GM12878 (cell line): ENCODE data around the gene EXOC3L4. TPM values are rescaled to one million over a fixed set of nuclear protein-coding genes. Genes with fewer than 3 reads are reported as not detected.

ENCODE experiments used
- ATF3 ChIP-seq: IDR thresholded peaks from 2 replicates; pipeline ENCODE4 v1.6.1; 2011; ENCODE audit warnings: low read depth, mild to moderate bottlenecking, low read length, moderate library complexity, borderline replicate concordance; ENCODE audit errors: extremely low read depth
- BCL11A ChIP-seq: IDR thresholded peaks from 2 replicates; pipeline ENCODE4 v1.6.1; 2011; ENCODE audit warnings: low read depth, low read length
- BCLAF1 ChIP-seq: fragments of 450-650 bp; IDR thresholded peaks from 2 replicates; pipeline ENCODE4 v1.6.1; 2017; ENCODE audit warnings: antibody characterized with exemption, mild to moderate bottlenecking, moderate library complexity
- BHLHE40 ChIP-seq, 2 experiments: fragments of 450-650 bp in 1 of 2; IDR thresholded peaks; 2 replicates each; pipeline ENCODE4 v1.6.1; 2011 to 2017; ENCODE audit warnings: low read depth in 2 of 2, borderline replicate concordance in 1 of 2, improper control_type of control experiment in 1 of 2, low read length in 1 of 2, mild to moderate bottlenecking in 1 of 2
- BRCA1 ChIP-seq: IDR thresholded peaks from 2 replicates; pipeline ENCODE4 v1.6.1; 2011; ENCODE audit warnings: low read depth, low read length, improper control_type of control experiment
- CBX3 ChIP-seq: fragments of 200-600 bp; sonication (generic); IDR thresholded peaks from 2 replicates; pipeline ENCODE4 v1.6.1; 2016; ENCODE audit warnings: low read depth, borderline replicate concordance
- CTCF ChIP-seq, 3 experiments: IDR thresholded peaks in 2 of 3; conservative IDR thresholded peaks in 1 of 3; 2 replicates each; pipeline ENCODE4 v1.5.1; 2011; ENCODE audit warnings: low read depth in 3 of 3, low read length in 3 of 3, mild to moderate bottlenecking in 3 of 3, control low read depth in 2 of 3, moderate library complexity in 2 of 3, inconsistent platforms in 1 of 3, mixed read lengths in 1 of 3; ENCODE audit not compliant: control insufficient read depth in 2 of 3, insufficient read depth in 1 of 3; ENCODE audit errors: extremely low read depth in 1 of 3
- E2F4 ChIP-seq: IDR thresholded peaks from 2 replicates; pipeline ENCODE4 v1.6.1; 2012; ENCODE audit warnings: low read depth, low read length, improper control_type of control experiment
- E4F1 ChIP-seq: fragments of 450-650 bp; IDR thresholded peaks from 2 replicates; pipeline ENCODE4 v1.6.1; 2018; ENCODE audit warnings: borderline replicate concordance, mild to moderate bottlenecking; ENCODE audit not compliant: partially characterized antibody
- FOXM1 ChIP-seq: IDR thresholded peaks from 2 replicates; pipeline ENCODE4 v1.6.1; 2012; ENCODE audit warnings: low read depth, mild to moderate bottlenecking, inconsistent platforms, low read length, moderate library complexity
- HCFC1 ChIP-seq: fragments of 150-350 bp; IDR thresholded peaks from 2 replicates; pipeline ENCODE4 v1.6.1; 2014; ENCODE audit warnings: low read length
- HDAC6 ChIP-seq: fragments of 200-600 bp; sonication (generic); IDR thresholded peaks from one replicate; pipeline ENCODE4 v1.8.0; 2017; ENCODE audit warnings: antibody characterized with exemption; ENCODE audit not compliant: unreplicated experiment
- IKZF2 ChIP-seq, 2 experiments: fragments of 450-650 bp; IDR thresholded peaks; 2 replicates each; pipeline ENCODE4 v1.6.1; 2017; ENCODE audit warnings: mild to moderate bottlenecking in 2 of 2, moderate library complexity in 2 of 2
- ZNF384 ChIP-seq: IDR thresholded peaks from 2 replicates; pipeline ENCODE4 v1.6.1; 2012; ENCODE audit warnings: low read depth, mild to moderate bottlenecking, low read length, improper control_type of control experiment, borderline replicate concordance
- ZNF592 ChIP-seq: fragments of 450-650 bp; IDR thresholded peaks from 2 replicates; pipeline ENCODE4 v1.6.1; 2017; ENCODE audit warnings: mild to moderate bottlenecking, moderate library complexity
- ZZZ3 ChIP-seq: IDR thresholded peaks from 2 replicates; pipeline ENCODE4 v1.6.1; 2011; ENCODE audit warnings: low read depth; ENCODE audit not compliant: control insufficient read depth, insufficient read length
- polyA plus RNA-seq, 11 experiments: library from polyadenylated mRNA; depleted of rRNA in 4 of 11; unstranded in 6 of 11; stranded (reverse) in 5 of 11; fragments of >200 nt; fragmentation: Nextera tagmentation in 4 of 11; fragmentation: Illumina TruSeq in 1 of 11; extraction: Ambion mirVana in 4 of 11; extraction: Trizol in 1 of 11; gene quantifications; 1 replicate in 1 of 11; 2 replicates in 10 of 11; pipeline versions ENCODE4 v1.2.1 to v1.2.3, GENCODE V29; 2011 to 2016; ENCODE audit warnings: inconsistent platforms in 2 of 11, missing spikeins in 2 of 11, low read depth in 1 of 11
- total RNA-seq, 4 experiments: library from RNA; depleted of rRNA in 3 of 4; stranded (reverse); fragments of >200 nt in 3 of 4; fragmentation: Illumina TruSeq in 1 of 4; extraction: Trizol in 1 of 4; gene quantifications; 2 replicates each; pipeline versions ENCODE4 v1.2.1 to v1.2.3, GENCODE V29; 2013 to 2021

The EXOC3L4 gene
- total and polyA plus RNA-seq, 10 of the 15 experiments (the other 5 are each of a cell fraction or from before 2014, with no cell fraction given) = not detected

GRCh38 chr14:103078420-103078749, 16.1 kb upstream of the EXOC3L4 start (continued):
- TF ChIP-seq E2F4 (no peak), ZZZ3 (no peak), BRCA1 (no peak), HCFC1 (0 out of 2 replicates have a peak, but pooled peaks have one; percentile 27), BHLHE40 (IDR thresholded peaks at IDR 0.05; ENCODE audit: borderline replicate concordance in 1 of 2, low read depth in 2 of 2, low read length in 1 of 2) (peak in 1 of 2 experiments; percentile 22; a peak in 1 of 4 replicates), ATF3 (no peak), ZNF592 (no peak), BCLAF1 (no peak), CTCF (IDR thresholded peaks at IDR 0.05 in 2 of 3, conservative IDR thresholded peaks at IDR 0.05 in 1 of 3; ENCODE audit: control insufficient read depth in 2 of 3, extremely low read depth in 1 of 3, insufficient read depth in 1 of 3, low read depth in 3 of 3, low read length in 3 of 3) (peak; percentile 75 to 93 (median 86)), E4F1 (no peak), IKZF2 (IDR thresholded peaks at IDR 0.05) (no peak), ZNF384 (peak; percentile 70; the same call in 1 of the 2 replicates), HDAC6 (no peak), FOXM1 (no peak), CBX3 (no peak), BCL11A (no peak)
